ENCODE measurements around the gene GREM2.

GRCh38 chr1:240468656-240469055 is 143.3 kb downstream of the GREM2 start:
- TF ChIP-seq CTCF (IDR thresholded peaks at IDR 0.05) (no peak), POLR2A (IDR thresholded peaks at IDR 0.05) (no peak)

Measured in prostate gland (tissue), 2 donors.